ENCODE results near the gene SLC9A6.

SLC9A6 gene

DNA sequence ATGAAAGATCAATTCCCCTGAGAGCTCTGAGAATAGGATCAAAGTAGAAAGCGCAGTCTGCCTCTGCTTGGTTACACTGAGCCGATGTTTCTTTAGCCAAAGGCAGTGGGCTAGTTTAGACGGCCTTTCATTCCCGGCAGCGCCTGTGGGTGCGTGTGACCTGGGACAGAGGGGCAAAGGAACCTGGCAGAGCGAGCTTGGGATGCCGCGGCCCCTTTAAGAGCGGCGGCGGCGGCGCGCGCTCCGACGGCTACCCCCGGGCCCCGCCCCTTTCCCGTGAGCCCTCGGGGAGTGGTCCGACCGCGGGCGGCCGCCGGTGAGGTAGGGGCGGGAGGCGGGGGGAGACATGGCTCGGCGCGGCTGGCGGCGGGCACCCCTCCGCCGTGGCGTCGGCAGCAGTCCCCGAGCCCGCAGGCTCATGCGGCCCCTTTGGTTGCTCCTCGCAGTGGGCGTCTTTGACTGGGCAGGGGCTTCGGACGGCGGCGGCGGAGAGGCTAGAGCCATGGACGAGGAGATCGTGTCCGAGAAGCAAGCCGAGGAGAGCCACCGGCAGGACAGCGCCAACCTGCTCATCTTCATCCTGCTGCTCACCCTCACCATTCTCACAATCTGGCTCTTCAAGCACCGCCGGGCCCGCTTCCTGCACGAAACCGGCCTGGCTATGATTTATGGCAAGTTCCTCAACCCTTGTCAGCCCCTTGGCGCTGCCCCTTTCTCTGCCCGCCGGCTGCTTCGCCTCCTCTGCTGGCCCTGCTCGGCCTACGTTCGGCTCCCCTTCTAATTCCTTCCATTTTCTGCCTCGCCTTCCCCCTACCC, at the start of gene SLC9A6:
Gene SLC9A6 (plus strand): TSS at position 279 of the 816 bp plus-strand sequence. CDS start 224 bp downstream, at position 503.
- peak; percentile 84 for DNase-seq

DNA sequence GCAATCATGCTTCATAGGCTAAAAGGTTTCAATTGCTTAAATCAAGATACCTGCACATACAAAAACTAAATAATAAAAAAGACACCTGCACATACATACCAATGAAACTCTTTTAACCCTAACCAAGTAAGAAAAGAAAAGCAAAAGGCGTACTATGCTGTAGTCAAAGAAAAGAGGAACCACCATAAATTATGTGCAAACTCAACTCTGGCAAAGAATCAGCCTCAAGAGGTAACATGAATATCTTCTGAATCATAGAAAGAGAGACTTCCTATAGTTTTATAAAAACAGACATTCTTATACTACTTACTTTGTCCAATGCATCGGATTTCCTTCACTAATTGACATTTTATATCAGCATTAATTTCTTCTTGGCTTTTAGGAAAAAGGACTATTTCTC, 40.7 kb upstream of the SLC9A6 start:
- DNase-seq, result no peak

DNA sequence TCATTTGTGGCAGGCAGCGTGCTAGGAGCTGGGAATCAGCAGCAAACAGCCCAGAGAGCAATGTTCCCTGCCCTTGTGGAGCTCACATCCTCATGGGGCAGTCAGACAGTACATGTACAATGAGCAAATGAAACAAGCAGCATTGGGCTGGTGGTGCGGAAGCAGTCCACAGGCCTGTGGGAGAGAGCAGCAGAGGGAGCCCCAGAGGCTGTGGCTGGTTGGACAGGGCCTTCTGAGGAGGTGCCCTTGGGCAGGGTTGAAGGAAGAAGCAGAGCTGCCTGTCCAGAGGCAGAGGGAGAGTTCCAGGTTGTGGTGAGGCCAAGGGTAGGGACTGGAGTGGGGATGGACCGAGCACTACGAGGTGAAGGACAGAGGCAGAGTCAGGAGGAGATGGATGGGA, 33.9 kb upstream of the SLC9A6 start:
- no peak for DNase-seq

DNA sequence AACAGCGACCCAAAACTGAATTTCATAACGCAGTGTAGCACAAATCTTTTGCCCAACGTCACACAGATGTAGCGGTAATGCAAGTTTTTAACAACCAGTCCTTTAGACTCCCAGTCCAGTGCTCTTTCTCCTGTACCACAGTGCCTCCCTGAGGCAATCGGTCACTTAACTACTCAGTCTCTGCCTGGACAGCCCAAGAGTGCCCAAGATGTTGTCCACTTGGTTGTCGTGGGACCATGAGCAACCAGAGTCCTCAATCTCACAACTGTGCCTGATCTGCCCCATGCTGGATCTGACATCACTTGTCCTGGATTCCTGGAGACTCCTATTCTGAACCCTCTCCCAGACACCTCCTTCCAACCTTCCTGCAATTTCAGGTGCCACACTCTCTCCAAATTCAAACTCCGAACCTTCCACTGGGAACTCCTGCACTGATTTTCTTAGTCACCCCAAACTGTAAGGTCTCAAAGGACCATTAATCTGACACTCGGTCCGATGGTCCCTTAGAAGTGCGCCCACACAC, 12.1 kb upstream of the SLC9A6 start:
- DNase-seq, result peak; percentile 13

DNA sequence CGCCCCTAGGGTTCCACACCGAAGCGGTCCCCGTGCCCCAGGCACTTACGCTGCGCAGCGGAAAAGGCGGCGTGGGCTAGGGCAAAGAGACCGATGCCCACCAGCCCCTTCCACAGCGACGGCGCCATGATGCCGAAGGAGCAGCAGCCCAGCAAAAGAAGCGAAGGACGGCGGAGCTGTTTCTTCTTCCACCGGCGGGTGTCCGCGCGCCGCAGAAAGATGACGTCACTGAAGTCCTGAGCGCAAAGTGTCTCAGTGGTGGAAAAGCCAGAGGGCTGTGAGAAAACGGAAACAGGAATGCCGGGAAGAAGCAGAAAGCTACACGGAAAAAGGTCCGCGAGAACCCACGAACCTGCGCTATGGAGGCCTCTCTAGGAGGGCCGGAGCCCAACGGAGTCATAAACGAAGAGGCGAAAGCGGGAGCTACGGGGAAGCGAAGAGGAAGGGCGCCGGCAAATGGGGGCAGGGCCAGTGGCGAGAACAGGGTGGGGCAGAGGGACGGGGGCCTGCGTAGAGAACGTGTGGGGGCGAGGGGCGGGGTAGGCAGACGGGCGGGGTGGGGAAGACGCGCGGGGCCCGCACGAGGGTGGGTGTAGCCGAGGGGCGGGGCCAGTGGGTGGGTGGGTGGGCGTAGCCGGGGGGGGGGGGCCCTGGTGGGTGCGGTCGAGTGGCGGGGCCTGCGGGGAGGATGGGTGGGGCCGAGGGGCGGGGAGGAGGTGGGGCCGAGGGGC, 11.5 kb upstream of the SLC9A6 start, which contains the start of gene MMGT1:
Gene MMGT1 (minus strand): TSS at position 441 of the 731 bp plus-strand sequence. CDS start 313 bp downstream, at position 128.
- DNase-seq, result peak; percentile 90

DNA sequence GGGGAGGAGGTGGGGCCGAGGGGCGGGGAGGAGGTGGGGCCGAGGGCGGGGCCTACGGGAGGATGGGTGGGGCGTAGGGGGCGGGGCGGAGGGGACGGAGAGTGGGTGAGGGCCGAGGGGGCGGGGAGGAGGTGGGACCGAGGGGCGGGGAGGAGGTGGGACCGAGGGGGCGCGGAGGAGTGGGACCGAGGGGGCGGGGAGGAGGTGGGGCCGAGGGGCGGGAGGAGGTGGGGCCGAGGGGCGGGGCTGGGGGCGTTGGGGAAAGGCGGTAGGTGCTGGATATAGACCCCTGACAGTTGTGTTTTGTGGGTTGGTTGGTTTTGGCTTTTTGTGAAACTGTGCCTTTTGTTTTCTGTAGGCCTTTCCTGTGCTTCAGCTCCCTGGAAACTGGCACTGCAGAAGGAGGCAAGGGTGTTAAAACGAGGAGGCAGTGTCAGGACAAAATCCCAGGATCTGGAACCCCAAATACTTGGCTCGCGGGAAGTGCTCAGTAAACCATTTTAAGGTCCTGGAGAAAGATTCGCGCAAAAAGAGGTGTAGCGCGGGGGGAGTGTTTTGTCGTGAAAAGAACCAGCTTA, 10.9 kb upstream of the SLC9A6 start:
- peak; percentile 76 for DNase-seq

DNA sequence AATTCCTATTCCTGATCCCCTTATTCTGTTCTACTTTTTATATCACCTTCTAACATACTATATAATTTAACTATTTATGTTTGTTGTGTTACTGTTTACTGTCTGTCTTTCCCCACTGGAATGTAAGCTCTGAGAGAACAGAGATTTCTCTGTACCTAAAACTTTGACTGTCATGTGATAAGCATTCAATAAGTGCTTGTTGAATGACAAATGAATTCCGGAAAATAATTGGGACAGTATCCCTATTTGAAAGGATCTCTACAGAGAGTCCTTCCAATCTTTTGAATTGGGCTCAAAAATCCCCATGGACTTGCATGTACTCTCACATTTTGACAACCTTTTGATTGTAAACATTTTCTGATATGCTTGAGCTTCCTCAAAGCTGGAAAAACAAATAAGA, 9.8 kb upstream of the SLC9A6 start:
- DNase-seq, result no peak

DNA sequence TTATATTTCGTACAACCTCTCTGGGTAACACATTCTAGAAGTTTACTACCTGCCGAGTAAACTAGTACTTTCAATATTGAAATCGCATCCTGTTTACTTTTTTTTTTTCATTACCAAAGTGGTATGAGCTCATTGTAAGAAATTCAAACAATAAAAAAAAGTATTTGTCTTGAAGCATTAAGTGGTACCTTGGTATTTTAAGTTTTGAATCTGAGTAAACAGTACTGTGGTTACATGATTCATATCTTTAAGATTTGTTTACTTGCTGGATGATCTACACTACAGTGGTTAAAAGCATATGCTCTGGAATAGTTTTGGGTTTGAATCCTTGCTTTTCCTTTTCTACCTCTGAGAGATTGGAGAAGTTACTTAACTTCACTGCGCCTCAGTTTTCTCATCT, 7.6 kb upstream of the SLC9A6 start:
- DNase-seq, result no peak

DNA sequence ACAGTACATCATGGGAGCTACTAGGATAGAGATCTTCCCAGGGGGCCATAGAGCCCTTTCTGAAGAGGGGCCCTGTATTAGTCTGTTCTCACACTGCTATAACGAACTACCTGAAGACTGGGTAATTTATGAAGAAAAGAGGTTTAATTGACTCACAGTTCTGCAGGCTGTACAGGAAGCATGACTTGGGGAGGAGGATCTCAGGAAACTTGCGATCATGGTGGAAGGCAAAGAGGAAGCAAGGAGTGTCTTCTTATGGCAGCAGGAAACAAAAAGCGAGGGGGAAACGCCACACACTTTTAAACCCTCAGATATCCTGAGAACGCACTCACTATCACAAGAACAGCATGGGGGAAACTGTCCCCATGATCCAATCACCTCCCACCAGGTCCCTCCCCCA, 4.2 kb upstream of the SLC9A6 start:
- no peak for DNase-seq

DNA sequence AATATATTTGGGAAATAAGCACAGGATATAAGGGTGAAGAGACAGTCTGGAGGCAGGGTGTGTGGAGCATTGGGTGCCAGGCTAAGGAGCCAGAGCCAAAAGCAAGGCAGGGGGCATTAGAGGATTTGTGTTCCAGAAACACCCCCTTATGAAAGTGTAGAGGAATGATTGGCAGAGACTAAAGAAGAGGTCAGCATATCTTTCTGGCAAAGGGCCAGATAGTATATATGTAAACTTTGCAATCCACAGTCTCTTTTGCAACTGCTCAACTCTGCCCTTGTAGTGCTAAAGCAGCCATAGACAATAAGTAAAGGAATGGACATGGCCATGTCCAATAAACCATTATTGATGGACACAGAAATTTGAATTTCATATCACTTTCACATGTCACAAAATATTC, 3.6 kb upstream of the SLC9A6 start:
- DNase-seq, result peak; percentile 26

DNA sequence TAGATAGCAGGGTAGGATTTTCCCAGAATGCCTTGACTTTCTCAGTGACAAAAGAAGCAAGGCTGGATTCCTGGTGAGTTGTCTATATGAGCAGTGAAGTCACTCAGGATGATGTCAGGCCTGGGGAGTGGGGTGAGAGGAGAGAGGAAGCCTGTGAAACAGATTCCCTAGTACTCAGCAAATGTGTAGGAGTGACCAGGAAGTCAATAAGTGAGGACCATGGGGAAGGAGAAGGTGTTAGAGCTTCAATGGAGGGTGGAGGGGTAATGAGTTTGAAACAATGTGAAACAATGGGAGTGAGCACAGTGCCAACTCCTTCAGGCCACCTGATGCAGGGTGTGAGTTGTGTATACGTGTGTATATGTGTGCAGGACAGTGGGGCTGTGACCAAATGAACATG, 2.4 kb upstream of the SLC9A6 start:
- no peak for DNase-seq

DNA sequence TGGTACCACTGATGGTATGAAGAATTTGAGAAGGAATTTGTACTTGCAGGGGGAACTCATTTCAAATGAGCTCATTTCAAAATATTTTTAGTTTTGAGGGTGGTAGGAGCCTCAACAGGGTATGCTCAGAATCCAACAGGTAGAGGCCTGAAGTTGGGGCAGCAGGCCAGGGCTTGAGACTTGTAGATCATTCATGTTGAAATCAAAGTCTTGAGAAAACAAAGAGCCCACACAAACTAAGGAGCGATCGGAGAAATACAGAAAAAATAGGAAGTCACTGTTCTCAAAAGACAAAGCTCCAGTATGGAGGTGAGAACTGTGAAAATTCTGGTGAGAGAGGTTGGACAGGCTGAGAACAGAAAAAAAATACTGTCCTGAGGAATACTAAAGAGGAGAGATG, 979 bp upstream of the SLC9A6 start:
- no peak for DNase-seq

DNA sequence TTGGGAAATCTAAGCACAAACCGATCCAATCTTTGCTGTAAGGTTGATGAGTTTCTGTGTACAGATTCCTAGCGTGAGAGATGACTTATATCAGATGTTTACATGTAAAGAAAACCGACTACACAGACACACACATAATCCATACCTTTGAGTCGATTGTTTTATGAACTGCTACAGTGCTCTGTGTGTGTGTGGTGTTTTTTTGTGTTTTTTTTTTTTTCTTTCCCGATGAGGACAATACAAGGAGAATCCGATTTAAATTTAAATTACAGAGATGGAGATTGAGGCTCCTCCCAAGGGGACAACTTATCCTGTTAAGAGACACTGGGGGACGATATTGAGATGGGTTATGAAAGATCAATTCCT, 461 bp upstream of the SLC9A6 start:
- DNase-seq, result no peak

DNA sequence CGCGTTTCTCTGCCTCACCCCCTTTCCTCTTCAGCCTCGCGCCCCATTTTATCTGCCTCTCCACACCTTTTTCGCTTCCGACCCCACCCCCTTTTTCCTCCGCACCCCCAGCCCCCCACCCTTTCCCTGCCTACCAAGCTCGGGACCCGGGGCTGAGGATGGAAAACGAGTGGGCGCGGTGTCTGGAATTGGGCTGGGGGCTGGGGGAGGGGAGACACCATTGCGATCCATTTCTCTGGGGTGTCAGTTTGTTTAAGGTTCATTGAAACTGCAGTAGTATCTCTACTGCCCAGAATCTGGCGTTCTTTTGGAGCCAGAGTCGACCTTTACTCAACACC, 707 bp downstream of the SLC9A6 start:
- no peak for DNase-seq

DNA sequence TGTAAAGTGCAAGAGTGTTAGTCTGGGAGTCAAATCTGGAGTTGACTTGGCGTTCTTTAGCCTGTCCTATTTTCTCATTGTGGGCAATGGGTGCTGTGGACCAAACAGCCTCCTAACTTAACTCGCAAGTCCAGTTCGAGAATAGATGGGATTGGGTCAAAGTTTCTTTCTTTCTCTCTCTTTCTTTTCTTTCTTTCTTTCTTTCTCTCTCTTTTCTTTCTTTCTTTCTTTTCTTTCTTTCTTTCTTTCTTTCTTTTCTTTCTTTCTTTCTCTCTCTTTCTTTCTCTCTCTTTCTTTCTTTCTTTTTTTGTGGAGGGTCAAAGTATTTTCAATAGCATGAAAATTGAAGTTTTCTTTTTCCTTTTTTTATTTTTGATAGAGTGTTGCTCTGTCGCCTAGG, 3.0 kb downstream of the SLC9A6 start:
- DNase-seq, result no peak

DNA sequence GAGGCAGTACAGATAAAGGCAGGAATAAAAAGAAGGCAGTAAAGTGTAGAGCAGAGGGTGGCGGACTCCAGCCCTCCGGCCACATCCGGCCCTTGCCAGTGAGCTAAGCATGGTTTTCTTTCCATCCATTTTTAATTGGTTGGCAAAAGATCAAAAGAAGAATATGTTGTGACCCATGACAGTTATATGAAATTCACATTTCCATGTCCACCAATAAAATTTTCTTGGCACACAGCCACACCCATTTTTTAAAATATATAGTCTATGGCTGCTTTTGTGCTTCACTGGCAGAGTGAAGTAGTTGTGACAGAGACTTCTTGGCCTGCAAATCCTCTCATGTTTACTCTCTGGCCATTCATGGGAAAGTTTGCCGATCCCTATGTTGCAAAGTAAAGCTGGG, 29.8 kb downstream of the SLC9A6 start:
- no peak for DNase-seq

DNA sequence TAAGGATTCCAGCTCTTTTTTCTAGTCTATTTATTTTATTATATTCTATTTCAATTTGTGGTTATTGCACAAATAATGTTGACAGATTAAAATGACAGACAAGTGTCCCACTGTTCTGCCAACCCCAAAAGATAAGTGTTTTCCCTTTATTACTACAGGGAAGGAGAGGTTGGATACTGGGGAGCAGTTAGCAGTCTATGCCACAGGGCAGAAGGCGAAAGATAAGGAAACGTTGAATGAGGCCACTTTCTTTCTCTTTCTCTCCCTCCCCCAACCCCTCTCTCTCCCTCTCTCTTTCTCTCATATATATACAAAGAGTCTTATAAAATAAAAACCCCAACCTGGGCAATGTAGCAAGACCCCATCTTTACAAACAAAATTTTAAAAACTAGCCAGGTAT, 31.6 kb downstream of the SLC9A6 start:
- no peak for DNase-seq

DNA sequence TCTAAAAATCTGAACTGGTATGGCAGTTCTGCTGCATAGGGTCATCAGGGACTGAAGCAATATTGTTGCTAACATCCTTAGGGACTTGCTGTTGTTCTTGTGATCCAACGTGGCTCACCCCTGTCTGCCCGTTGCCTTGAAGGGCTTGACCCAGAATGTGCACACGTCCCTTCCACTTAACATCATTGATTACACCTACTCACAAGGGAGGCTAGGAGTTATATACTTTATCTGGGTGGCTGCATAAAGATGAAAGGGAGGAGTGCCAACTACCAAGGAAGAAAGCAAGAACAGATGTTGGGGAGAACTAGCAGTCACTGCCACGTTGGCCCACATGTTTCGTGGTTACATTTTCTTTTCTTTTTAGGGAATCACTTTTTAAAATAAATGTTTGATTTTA, 34.0 kb downstream of the SLC9A6 start:
- DNase-seq, result no peak

DNA sequence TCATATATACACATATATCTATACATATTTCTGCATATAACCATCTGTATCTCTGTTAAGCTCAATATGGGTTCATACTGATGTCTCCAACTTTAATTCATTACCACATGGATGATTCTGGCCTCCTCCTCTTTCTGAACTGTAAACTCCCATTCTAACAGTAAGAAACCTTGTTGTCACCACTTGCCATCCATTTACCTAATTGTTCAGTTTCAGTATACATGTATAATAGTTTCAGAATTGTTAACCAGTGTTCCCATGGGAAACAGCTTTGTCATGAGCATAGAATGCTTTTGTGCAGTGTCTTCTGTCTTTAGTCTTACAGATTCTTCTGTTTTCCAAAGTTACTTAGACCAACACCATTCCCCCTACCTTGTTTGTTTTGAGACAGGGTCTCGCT, 35.9 kb downstream of the SLC9A6 start:
- DNase-seq, result no peak

DNA sequence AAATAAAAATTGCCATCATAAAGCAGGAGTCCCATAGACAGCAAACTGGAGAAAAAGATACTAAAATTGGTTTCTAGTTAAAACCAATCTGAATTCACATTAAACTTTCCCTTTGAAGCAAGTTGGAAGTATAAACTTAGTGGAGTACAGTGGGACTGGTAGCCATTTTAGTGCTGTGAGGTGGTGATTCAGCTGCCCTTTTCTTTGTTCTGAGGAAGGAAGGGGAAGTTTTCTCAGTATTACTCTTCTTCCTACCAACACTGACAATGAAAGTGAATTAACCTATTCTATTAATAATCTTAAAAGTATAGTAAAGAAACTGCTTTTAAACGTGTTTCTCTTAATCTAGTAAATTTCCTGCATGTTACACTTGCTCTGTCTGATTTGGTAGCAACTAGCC, 36.7 kb downstream of the SLC9A6 start:
- DNase-seq, result no peak

DNA sequence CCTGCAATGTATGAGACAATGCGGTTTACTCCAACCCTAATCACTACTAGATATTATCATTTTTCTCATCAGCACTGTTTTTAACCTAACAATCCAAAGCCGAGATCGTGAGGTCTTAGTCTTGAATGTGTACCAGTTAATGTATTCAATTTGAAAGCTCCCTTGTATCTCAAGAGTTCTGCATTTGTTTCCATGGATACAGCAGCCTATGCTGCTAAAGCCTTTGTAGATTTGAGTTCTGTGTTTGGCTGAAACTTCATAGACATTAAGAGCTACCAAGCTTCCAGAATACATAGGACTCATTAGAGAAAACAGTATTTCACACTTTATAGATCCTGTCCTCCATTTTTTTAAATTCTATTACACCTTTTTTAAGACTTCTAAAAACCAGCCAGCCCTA, 39.9 kb downstream of the SLC9A6 start:
- no peak for DNase-seq

DNA sequence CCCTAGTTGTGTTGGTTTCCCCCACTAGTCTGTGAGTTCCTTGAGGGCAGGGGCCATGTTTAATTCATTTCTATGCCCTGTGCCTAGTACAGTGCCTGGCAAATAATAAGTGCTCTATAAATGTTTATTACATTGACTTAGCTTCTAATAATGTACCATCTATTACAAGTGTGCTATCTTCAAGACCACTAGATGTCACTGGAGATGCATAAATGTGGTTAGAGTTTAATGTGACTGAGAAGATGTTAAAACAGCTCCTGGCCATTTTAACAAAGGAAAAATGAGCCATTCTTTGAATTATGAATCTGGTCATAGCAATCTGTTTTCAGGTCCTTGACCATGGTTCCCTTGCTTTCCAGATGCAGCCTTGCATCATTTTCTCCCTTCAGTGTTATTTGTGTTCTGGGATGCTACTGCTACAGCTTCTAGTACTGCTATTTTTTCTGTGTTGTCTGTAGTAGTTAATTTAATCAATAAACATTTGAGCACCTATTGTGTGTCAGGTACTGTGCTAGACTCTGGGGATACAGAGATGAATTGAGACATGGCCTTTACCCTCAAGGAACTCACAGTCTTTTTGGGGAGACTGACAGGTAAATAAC, 43.2 kb downstream of the SLC9A6 start:
- peak; percentile 35 for DNase-seq

DNA sequence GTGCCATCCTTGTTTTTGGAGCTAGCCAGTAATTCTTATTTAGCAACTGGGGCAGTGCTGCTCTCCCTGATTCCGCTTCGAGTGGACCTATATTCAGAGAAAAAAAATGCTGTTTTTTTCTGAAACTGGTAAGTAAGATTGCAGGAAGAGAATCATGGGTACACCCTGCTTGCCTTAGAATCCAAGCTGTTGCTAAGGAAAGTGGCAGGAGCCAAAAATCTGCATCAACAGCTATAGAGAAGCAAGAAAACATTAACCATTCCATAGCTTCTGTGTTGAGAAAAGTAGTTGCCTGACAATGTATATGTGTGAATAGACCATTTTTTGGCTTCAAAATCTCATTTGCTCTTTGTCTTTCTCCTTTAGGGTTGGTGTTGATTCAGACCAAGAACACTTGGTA, 44.5 kb downstream of the SLC9A6 start:
- no peak for DNase-seq
